ENCODE data around the gene HOOK2.

DNA sequence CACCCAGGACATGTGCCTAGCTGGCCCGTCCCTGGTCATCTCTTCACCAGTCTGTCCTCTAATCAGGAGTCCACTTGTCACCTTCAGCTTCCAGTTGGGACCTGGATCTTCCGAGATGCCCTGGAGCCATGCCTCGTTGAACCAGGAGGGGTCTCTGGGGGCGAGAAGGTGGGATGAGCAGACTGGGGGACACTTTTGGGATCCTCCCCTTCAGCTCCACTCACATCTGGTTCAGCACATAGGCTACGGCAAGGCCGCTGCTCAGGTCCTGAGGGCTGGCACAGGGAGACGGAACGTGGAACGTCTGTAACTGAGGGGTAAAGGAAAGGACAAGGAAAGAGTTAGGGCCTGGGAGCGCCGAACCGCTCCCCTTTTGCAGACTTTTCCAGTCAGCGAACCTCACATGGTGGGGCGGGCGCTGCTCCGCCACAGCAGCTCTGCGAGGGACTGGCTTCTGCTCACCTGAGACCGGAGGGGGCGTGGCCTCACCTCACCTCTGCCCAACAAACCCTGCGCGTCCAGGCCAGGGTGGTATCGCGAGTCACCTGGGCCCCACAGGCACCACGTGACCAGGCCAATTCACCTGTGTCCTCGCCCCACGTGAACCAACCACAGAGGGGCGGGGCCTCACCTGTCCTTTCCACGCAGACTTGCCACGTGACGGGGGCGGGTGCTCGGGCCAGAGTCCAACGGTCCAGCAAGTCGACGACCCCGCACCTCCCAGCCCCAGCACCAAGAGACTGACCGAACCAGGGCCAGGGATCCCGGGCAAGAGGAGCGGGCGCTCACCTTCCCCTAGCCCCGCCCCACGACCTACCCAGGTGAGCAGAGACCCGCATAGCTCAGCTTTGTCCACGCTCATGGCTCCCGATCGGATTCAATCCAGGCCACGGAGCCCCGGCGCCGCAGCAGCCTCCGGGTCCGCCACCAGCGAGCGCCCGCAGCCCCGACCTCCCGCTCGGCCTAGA is at the start of gene HOOK2:
- TF ChIP-seq TAF1 (IDR thresholded peaks at IDR 0.05; ENCODE audit: low read depth): no peak
- peak; percentile 75 for TF ChIP-seq MXI1 (conservative IDR thresholded peaks at IDR 0.05; ENCODE audit: poor library complexity, severe bottlenecking)
- no peak for TF ChIP-seq EP300 (conservative IDR thresholded peaks at IDR 0.05; ENCODE audit: poor library complexity, severe bottlenecking)
- TF ChIP-seq RAD21 (conservative IDR thresholded peaks at IDR 0.05): no peak

Measured in neural cell (in vitro differentiated cells).